Left lung (tissue), 10 donors: ENCODE data around the gene EFCAB8. TPM values are rescaled to one million over a fixed set of nuclear protein-coding genes. Genes with fewer than 3 reads are reported as not detected.

Experiments used
- ATAC-seq: fragments of 200-7000 bp; cut with Tn5 transposase; one replicate; pipeline ENCODE4 v1.9.1; 2020; ENCODE audit warnings: moderate library complexity
- DNase-seq, 4 donors: peaks; one replicate each; pipeline ENCODE4 v3.0.0-alpha.2; 2013 to 2020
- H3K27ac ChIP-seq, 2 donors: fragments of 200-600 bp; sonication (generic) in 1 of 2; one replicate each; pipeline versions ENCODE4 v1.5.0 to v1.8.0; 2020 to 2021
- H3K27me3 ChIP-seq, 2 donors: fragments of 200-600 bp; sonication (generic) in 1 of 2; one replicate each; pipeline versions ENCODE4 v1.5.0 to v1.8.0; 2020 to 2021
- H3K36me3 ChIP-seq, 2 donors: fragments of 200-600 bp; sonication (generic) in 1 of 2; one replicate each; pipeline versions ENCODE4 v1.5.0 to v1.8.0; 2020 to 2021
- H3K4me1 ChIP-seq, 2 donors: fragments of 200-600 bp; one replicate each; pipeline ENCODE4 v1.8.0; 2021
- H3K4me3 ChIP-seq, 2 donors: fragments of 200-600 bp; sonication (generic) in 1 of 2; one replicate each; pipeline versions ENCODE4 v1.5.0 to v1.8.0; 2020 to 2021; ENCODE audit warnings: mild to moderate bottlenecking in 1 of 2
- H3K9me3 ChIP-seq, 2 donors: fragments of 200-600 bp; sonication (generic) in 1 of 2; one replicate each; pipeline versions ENCODE4 v1.5.0 to v1.8.0; 2020 to 2021
- intact Hi-C, 2 donors: fragments of 100-400 bp; cut with DNase I; formaldehyde crosslinking; loops; one replicate each; pipeline versions ENCODE4 v1.11.2 to v1.14.2; 2022
- polyA plus RNA-seq, 6 donors: library from polyadenylated mRNA; unstranded; fragments of 120-200 nt; gene quantifications; one replicate each; pipeline ENCODE4 v1.2.1, GENCODE V29; 2013; ENCODE audit not compliant: insufficient read length in 6 of 6
- total RNA-seq, 2 donors: library from RNA; stranded (reverse); fragmentation: NEBNext Ultra II Directional; extraction: Animal tissue kit (Norgen Biotek cat#: 25700); gene quantifications; one replicate each; pipeline ENCODE4 v1.2.1, GENCODE V29; 2021
- TF ChIP-seq, protein P1 (sequence below), 2 donors: fragments of 200-600 bp; sonication (generic) in 1 of 2; IDR thresholded peaks; one replicate each; pipeline versions ENCODE4 v1.5.0 to v1.8.0; 2021; ENCODE audit warnings: antibody characterized with exemption in 2 of 2
- donor health status: DM: no; HTN: yes; CAD: no.
- donor health status: DM: no; HTN: no; CAD: no.

EFCAB8 gene
- total and polyA plus RNA-seq, 8 donors, result 0.07 to 1.0 (median 0.15) TPM; not detected in 1

GRCh38 chr20:32885185-32885584 is 26.5 kb downstream of the EFCAB8 start:
- TF ChIP-seq, protein P1, sequence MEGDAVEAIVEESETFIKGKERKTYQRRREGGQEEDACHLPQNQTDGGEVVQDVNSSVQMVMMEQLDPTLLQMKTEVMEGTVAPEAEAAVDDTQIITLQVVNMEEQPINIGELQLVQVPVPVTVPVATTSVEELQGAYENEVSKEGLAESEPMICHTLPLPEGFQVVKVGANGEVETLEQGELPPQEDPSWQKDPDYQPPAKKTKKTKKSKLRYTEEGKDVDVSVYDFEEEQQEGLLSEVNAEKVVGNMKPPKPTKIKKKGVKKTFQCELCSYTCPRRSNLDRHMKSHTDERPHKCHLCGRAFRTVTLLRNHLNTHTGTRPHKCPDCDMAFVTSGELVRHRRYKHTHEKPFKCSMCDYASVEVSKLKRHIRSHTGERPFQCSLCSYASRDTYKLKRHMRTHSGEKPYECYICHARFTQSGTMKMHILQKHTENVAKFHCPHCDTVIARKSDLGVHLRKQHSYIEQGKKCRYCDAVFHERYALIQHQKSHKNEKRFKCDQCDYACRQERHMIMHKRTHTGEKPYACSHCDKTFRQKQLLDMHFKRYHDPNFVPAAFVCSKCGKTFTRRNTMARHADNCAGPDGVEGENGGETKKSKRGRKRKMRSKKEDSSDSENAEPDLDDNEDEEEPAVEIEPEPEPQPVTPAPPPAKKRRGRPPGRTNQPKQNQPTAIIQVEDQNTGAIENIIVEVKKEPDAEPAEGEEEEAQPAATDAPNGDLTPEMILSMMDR (IDR thresholded peaks at IDR 0.05), result no peak
- Histone ChIP-seq H3K36me3 (no peaks in the 10 kb centered on the region), H3K9me3 (no peaks in the 10 kb centered on the region), H3K27ac (no peak overlapping the region), H3K4me1 (no peaks in the 10 kb centered on the region), H3K4me3 (no peak overlapping the region), H3K27me3 (no peaks in the 10 kb centered on the region)
- no peak for ATAC-seq
- intact Hi-C loops, result no loop called here
- DNase-seq, result no peak

DNA sequence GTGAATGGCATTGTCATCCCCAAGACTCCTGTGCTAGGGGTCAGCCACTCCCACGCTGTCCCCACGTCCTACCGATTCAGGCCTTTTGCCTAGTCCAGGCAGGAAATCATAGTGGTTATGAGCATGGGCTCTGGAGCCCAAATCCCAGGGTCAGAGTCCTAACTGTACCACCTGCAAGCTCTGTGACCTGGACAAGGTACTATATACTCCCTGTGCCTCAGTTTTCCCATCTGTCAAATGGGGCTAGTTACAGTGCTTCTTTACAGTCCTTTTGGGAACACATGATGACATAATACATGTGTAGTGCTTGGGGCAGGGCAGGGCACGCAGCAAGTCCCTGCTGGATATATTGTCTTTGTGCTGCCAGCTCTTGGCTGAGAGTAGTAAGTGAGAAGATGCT is 27.2 kb downstream of the EFCAB8 start:
- intact Hi-C loops, result no loop called here
- ATAC-seq (no peak), DNase-seq (no peak)
- Histone ChIP-seq H3K4me3 (no peak overlapping the region), H3K27me3 (no peaks in the 10 kb centered on the region), H3K36me3 (no peaks in the 10 kb centered on the region), H3K9me3 (no peaks in the 10 kb centered on the region), H3K27ac (no peak overlapping the region), H3K4me1 (no peaks in the 10 kb centered on the region)
- TF ChIP-seq, protein P1 (IDR thresholded peaks at IDR 0.05), result no peak

DNA sequence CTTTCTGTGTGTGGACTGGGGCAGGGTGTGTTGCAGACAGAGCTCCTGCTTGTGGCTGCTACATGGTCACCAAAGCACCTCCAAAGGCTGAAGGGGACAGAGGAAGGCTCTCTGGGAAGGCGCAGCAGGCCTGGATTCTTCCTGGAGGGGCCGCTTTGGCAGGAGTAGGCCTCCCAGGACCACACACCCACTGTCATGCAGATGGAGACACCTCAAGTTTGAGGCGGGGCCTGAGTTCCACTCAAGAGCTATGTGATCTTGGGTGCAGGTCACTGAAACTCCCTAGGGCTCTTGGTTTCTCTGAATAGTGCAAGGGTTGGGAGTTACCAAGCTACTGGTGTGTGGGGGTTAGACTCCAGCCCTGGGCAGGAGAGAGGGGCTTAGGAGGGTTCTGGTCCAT is 27.9 kb downstream of the EFCAB8 start:
- ATAC-seq (no peak), DNase-seq (no peak)
- no peaks in the 10 kb centered on the region for H3K4me1 ChIP-seq
- H3K36me3 ChIP-seq, result no peaks in the 10 kb centered on the region
- H3K27ac ChIP-seq, result no peak overlapping the region
- TF ChIP-seq, protein P1 (IDR thresholded peaks at IDR 0.05), result no peak
- H3K4me3 ChIP-seq, result no peak overlapping the region
- no peaks in the 10 kb centered on the region for H3K27me3 ChIP-seq
- no peaks in the 10 kb centered on the region for H3K9me3 ChIP-seq
- intact Hi-C loops, result no loop called here

DNA sequence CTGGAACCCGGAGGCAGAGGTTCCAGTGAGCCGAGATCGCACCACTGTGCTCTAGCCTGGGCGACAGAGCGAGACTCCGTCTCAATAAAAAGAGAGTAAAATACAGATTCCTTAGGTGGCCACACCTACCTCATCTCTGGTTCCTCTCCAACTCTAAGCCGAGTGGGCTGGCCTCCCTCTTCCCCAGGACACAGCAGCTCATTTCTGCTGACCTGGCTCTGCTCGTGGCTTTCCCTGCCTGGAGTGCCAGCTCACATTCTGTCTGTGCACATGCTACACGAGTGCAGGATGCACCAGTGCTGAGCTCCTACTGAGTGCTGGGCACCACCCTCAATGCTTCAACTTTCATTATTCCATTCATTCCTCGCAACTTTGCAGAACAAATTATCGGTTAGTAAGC is 28.8 kb downstream of the EFCAB8 start:
- Histone ChIP-seq H3K9me3 (no peaks in the 10 kb centered on the region), H3K27me3 (no peaks in the 10 kb centered on the region), H3K27ac (no peak overlapping the region), H3K4me3 (no peak overlapping the region), H3K4me1 (no peaks in the 10 kb centered on the region), H3K36me3 (no peaks in the 10 kb centered on the region)
- intact Hi-C loops, result no loop called here
- TF ChIP-seq, protein P1 (IDR thresholded peaks at IDR 0.05), result no peak
- no peak for DNase-seq
- no peak for ATAC-seq

GRCh38 chr20:32888636-32889035 is 29.9 kb downstream of the EFCAB8 start:
- Histone ChIP-seq H3K9me3 (no peaks in the 10 kb centered on the region), H3K27me3 (no peaks in the 10 kb centered on the region), H3K36me3 (no peaks in the 10 kb centered on the region), H3K27ac (no peak overlapping the region), H3K4me3 (no peak overlapping the region), H3K4me1 (no peaks in the 10 kb centered on the region)
- ATAC-seq, result no peak
- intact Hi-C loops, result no loop called here
- no peak for DNase-seq
- TF ChIP-seq, protein P1 (IDR thresholded peaks at IDR 0.05), result no peak
